GM19025 (cell line): ENCODE results near the gene CERS4.
"Not testable (repeated sequence)": the region's sequence is repeated elsewhere in the genome, so short reads cannot be mapped to it uniquely, and the experiment has no call there.

Experiments used
- ATAC-seq: cut with Tn5 transposase; IDR thresholded peaks from one replicate; pipeline ENCODE4 v1.9.1; 2021; ENCODE audit warnings: mild to moderate bottlenecking, low read depth, moderate library complexity; ENCODE audit not compliant: unreplicated experiment

Gene CERS4

GRCh38 chr19:8259142-8259921 lies 50.2 kb downstream of the CERS4 start:
- no peak for ATAC-seq

GRCh38 chr19:8259922-8260247 lies 50.7 kb downstream of the CERS4 start:
- ATAC-seq = no peak

GRCh38 chr19:8261347-8261746 lies 52.2 kb downstream of the CERS4 start:
- no peak for ATAC-seq

GRCh38 chr19:8261881-8262280 lies 52.7 kb downstream of the CERS4 start:
- no peak for ATAC-seq

- no peak for ATAC-seq
Observed at GRCh38 chr19:8262431-8262830, 53.3 kb downstream of the CERS4 start.

GRCh38 chr19:8264248-8264647 lies 55.1 kb downstream of the CERS4 start:
- ATAC-seq = not testable (repeated sequence)

GRCh38 chr19:8265872-8266271 lies 56.7 kb downstream of the CERS4 start:
- ATAC-seq = no peak

- no peak for ATAC-seq
Observed at GRCh38 chr19:8269724-8270123, 60.6 kb downstream of the CERS4 start.

GRCh38 chr19:8276508-8276907 lies 67.3 kb downstream of the CERS4 start:
- ATAC-seq = not testable (repeated sequence)

- not testable (repeated sequence) for ATAC-seq
Observed at GRCh38 chr19:8291337-8291736, 82.2 kb downstream of the CERS4 start.

- ATAC-seq = no peak
Observed at GRCh38 chr19:8302357-8302691, 93.2 kb downstream of the CERS4 start.

- ATAC-seq = no peak
Observed at GRCh38 chr19:8302734-8303133, 93.6 kb downstream of the CERS4 start.

- no peak for ATAC-seq
Observed at GRCh38 chr19:8304841-8305621, 95.9 kb downstream of the CERS4 start.

GRCh38 chr19:8305798-8306197 lies 96.6 kb downstream of the CERS4 start:
- ATAC-seq = no peak

- no peak for ATAC-seq
Observed at GRCh38 chr19:8306235-8307054, 97.3 kb downstream of the CERS4 start.

- no peak for ATAC-seq
Observed at GRCh38 chr19:8307400-8307964, 98.3 kb downstream of the CERS4 start.

GRCh38 chr19:8307965-8308866 lies 99.0 kb downstream of the CERS4 start, which contains the start of gene CD320:
Gene CD320, minus strand, starts transcription at chr19:8308358. Its CDS starts 68 bp downstream, at chr19:8308290.
- peak; percentile 85 for ATAC-seq

- ATAC-seq = no peak
Observed at GRCh38 chr19:8308891-8309291, 99.7 kb downstream of the CERS4 start.

- ATAC-seq = no peak
Observed at GRCh38 chr19:8310342-8311055, 101.3 kb downstream of the CERS4 start.
